GM20000 (cell line): ENCODE results near the gene RAB33A.
A peak's percentile ranks its signal among the peaks of the same experiment; 100 is the strongest.

Experiments used
- DNase-seq: peaks from one replicate; pipeline ENCODE4 v3.0.0; 2012; ENCODE audit warnings: low spot score
- TF ChIP-seq, protein P1 (sequence below): IDR thresholded peaks from 2 replicates; pipeline ENCODE4 v1.5.1; 2012; ENCODE audit warnings: mild to moderate bottlenecking, control low read depth; ENCODE audit errors: extremely low read depth, missing control alignments

The RAB33A gene

DNA sequence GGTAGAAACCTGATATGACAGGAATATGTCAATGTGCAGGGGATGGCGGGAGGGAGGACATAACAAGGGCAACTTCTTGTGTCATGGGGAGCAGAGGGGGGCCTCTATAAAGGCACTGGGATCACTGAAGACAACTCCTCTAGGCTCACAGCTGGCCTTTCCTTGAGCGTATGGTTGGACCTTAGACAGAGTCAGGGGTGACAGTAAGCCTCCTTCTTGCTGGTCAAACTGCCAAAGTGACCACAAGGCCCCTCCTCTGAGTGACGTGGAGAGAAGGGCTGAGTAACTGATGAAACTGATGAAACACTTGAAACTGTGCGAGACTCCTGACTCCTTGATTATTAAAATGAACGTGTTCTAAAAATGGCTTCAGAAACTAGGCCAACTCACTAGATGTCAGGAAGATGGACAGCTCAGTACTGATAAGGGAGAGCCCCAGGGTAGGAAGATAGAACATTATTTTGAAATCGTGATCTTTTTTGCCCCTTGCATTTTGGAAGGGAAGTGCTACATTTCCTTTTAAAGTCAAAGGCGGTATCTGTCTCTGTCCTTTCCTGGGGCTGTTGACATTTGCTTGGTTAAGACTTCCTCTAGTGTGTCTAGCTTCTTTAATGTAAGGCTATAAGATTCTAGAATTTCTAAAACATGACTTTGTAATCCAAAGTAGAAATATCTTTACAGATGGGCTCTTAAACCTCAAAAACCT is 1.6 kb downstream of the RAB33A start:
- DNase-seq: peak; percentile 74
- TF ChIP-seq, protein P1, sequence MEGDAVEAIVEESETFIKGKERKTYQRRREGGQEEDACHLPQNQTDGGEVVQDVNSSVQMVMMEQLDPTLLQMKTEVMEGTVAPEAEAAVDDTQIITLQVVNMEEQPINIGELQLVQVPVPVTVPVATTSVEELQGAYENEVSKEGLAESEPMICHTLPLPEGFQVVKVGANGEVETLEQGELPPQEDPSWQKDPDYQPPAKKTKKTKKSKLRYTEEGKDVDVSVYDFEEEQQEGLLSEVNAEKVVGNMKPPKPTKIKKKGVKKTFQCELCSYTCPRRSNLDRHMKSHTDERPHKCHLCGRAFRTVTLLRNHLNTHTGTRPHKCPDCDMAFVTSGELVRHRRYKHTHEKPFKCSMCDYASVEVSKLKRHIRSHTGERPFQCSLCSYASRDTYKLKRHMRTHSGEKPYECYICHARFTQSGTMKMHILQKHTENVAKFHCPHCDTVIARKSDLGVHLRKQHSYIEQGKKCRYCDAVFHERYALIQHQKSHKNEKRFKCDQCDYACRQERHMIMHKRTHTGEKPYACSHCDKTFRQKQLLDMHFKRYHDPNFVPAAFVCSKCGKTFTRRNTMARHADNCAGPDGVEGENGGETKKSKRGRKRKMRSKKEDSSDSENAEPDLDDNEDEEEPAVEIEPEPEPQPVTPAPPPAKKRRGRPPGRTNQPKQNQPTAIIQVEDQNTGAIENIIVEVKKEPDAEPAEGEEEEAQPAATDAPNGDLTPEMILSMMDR: no peak

DNA sequence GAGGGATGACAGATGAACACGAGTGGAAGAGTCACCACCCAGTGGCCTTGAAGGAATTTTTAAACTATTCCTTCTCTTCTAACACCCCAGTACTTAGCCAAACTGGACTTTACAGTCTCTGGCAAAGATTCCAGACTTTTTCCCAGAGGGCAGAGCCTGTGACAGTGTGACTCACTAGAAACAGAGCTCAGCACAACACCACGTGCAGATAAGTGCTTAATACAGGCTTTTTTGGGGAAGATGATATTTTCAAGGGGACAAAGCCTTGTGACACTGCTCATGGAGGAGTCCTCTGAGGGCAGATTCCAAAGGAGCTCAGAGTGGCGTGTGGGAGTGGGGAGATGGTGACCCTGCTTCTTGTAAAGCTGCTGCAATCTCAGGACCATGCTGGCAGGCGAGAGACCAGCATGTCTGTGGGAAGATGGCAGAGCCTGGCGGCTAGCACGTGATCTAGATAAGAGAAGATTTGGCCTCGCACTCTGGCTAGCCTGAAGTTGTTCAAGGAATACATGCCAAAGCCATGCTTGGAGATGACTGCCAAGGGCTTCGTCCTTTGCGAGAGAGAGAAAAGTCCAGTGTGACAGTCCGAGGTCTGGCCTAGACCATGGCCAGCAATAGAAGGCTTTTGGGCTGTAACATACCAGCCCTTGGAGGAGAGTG is 2.4 kb downstream of the RAB33A start:
- no peak for DNase-seq
- TF ChIP-seq, protein P1: no peak

DNA sequence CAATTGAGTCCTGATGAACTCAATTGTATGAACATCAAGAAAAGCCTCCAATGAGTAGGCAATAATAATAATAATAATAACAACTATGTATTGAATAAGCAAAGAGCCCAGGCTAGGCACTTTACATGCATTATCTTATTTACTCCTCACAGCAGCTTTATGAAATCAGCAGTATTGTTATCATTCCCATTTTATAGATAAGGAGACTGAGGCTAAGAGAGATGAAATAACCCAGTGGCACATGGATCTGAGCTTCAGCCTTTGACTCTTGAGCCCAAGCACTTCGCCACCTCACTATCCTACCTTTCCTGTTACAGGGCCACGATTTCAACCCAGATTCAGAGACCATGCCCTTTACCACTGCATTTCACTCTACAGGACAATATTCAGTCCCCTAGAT is 3.2 kb downstream of the RAB33A start:
- DNase-seq: no peak
- TF ChIP-seq, protein P1: no peak

DNA sequence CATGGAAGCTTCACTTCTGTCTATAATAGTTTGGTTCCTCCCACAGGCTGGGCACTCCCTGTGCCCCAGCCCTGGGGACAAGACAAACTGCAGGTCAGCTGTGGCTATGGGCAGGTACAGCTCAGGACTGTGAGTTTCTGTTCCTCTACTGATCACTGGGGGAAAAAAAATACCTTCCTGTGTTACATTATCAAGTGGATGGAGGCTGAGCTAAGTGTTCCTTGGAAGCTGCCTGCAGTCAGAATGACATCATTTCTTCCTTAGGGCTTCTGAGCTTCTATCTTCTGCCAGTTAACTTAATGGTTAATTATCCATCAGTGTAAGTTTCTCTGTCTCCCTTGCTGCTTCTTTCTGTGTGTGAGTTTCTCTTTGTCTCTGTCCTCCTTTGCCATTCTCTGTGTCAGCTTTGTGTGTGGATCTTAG is 4.6 kb downstream of the RAB33A start:
- DNase-seq: peak; percentile 57
- TF ChIP-seq, protein P1: no peak

DNA sequence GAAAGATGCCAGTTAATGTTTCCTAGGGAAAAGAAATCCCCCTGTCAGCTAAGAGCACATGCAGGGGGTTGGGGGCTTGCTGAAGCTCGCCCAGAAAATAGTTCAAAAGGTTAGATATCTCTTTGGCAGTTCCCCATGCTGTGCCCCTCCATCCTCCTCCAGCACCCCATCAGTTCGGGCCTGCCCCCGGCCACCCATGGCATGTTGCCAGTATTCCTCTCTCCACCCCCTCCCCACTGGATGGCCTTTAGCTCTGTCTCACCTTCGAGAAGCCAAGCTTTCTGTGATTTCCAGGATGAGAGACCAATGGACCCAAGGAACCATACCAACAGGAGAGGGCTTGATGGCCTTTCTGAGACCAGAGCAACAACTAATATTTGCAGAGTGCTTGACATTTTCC is 5.2 kb downstream of the RAB33A start:
- TF ChIP-seq, protein P1: no peak

DNA sequence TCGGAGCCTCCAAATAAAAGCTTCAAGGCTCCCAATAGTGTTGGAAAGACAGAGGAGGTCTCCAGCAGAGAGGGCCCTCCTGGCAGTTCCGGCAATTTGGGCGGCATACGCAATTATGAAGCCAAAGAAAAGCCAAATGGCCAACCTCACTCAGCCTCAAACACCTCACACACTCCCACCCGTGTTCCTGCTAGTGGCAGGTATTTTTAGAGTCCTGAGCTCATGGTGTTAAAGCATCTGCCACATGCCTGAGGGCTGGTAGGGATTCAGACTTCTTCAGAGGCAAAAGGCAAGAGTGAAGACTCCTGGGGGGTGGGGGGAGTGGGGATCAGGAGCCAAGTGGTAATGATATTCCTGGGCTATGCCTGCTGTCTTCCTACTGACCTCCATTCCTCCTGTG is 7.4 kb downstream of the RAB33A start:
- DNase-seq: no peak
- TF ChIP-seq, protein P1: no peak

More for the DNA sequence above, 5.2 kb downstream of the RAB33A start:
- no peak for DNase-seq

DNA sequence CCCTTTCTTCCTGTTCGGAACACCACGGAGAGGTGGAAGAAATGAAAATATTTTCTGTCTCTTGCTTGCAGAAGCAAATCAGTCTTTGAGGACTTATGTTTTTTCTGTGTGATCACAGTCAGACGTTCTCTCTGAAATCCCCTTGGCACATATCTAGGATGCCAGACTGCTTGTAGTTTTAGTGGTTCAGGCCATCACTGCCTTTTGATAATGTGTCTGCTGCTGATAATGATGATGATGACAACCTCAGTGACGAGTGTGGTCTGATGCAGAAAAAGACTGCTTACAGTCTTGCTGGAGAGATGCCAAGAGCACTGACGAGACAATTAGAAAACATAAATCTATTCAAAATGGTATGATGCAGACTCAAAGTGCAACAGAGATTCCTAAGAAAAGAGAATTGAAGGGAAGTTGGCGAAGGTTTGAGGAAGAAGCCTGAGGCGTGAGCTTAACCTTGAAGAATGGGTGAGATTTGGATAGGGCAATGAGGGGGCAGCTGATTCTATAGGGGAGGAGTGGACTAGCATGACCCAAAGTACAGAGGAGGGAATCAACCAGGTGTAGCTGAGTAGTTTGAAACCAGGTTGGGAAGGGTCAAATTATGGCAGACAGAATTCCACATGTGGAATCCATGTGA is 7.9 kb downstream of the RAB33A start:
- TF ChIP-seq, protein P1: no peak
- DNase-seq: no peak
